Vagina (tissue), 2 donors: ENCODE results near the gene SLC5A12.

Experiments
- CTCF ChIP-seq, 3 experiments: fragments of 450-650 bp in 2 of 3; fragments of 200-600 bp in 1 of 3; sonication (generic) in 1 of 3; IDR thresholded peaks; one replicate each; pipeline ENCODE4 v1.5.1; 2017 to 2019; ENCODE audit warnings: antibody characterized with exemption in 3 of 3, mild to moderate bottlenecking in 2 of 3, moderate library complexity in 2 of 3
- POLR2A ChIP-seq, 2 donors: fragments of 450-650 bp; IDR thresholded peaks; one replicate each; pipeline ENCODE4 v1.6.1; 2017; ENCODE audit warnings: antibody characterized with exemption in 2 of 2, mild to moderate bottlenecking in 2 of 2, moderate library complexity in 2 of 2
- POLR2AphosphoS5 ChIP-seq, 2 donors: sonication (generic); formaldehyde crosslinking; IDR thresholded peaks; one replicate each; pipeline ENCODE4 v1.9.0; 2017; ENCODE audit warnings: antibody characterized with exemption in 2 of 2, mild to moderate bottlenecking in 2 of 2, low read depth in 1 of 2; ENCODE audit not compliant: insufficient read depth in 1 of 2

GRCh38 chr11:26767060-26767459 is 45.2 kb upstream of the SLC5A12 start:
- TF ChIP-seq CTCF (IDR thresholded peaks at IDR 0.05) (no peak), POLR2A (IDR thresholded peaks at IDR 0.05) (no peak), POLR2AphosphoS5 (IDR thresholded peaks at IDR 0.05; ENCODE audit: insufficient read depth in 1 of 2, low read depth in 1 of 2) (no peak)
